IPS-18c (cell line): Measurements from ENCODE around the gene SH2D6.
A peak's percentile ranks its signal among the peaks of the same experiment; 100 is the strongest.
"Not testable (repeated sequence)": the region's sequence is repeated elsewhere in the genome, so short reads cannot be mapped to it uniquely, and the experiment has no call there.

Source experiments
- H3K4me3 ChIP-seq: 2 replicates; pipeline ENCODE4 v1.7.0; 2013; ENCODE audit warnings: low read depth, mild to moderate bottlenecking, low read length, moderate library complexity; ENCODE audit not compliant: insufficient read depth
- H3K9me3 ChIP-seq: one replicate; pipeline ENCODE4 v1.6.1; 2013; ENCODE audit warnings: mild to moderate bottlenecking, low read length, moderate library complexity; ENCODE audit not compliant: control insufficient read depth, insufficient read depth

Gene SH2D6

DNA sequence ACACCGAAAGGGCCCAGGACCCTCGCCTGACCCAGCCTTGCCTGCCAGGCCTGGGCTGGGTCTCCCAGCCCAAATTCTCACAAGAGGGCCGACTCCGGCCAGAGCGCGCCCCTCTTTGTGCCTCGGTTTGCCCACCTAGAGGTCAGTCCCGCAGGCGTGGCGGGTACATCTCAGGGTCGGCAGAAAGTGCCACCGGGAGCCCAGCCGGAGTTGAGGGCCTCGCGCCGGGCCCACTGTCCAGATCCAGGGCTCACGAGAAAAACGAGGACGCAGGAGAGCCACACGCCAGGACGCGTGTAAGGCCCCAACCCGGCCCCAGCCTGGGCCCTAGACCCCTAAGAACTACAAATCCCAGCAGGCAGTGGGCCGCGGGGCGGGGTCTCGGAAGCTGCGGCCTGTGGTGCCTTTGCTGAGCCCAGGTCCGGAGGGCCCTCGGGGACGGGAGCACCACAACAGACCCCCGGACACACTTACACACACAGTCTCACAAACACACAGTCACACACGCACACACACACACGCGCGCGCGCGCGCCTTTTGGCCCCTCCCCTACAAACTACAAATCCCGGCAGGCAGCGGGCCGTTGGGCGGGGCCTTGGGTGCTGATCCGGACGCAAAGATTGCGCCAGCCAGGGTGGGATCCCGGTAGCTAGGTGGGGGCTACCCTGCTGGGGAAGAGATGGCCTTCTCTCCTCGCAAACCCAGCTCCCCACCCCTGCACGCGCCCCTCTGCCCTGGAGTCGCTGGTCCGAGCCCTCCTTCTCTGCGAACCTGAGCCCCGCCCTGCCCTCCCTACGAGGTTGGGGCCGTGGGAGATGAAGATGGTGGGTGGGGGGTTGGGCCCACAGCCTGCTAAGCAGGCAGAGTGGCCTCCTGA lies at the start of gene SH2D6:
TSS of gene SH2D6 (plus strand) at position 583 of the 877 bp plus-strand sequence. CDS start 10,752 bp downstream, outside the sequence.
- Histone ChIP-seq H3K9me3 (no peaks in the 10 kb centered on the region), H3K4me3 (peak within 1 kb of the TSS; percentile 90)

DNA sequence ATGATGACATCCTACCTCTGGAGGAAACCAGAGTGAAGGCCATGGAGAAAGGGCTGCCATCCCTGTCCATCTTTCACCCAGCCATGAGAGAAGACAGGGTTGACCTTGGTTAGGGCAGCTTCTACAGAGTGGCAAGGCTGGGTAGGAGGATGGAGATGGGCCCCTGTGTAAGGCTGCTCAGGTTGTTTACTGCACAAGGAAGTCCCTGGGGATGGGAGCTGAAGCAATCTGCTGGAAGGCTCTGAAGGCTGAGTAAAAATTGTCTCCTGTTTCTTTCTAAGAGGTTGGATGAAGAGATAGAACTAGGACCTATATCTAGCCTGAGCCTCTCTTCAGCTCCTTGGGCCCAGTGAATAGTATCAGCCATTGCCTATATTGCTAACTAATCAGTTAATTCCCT lies 49.6 kb upstream of the SH2D6 start:
- no peaks in the 10 kb centered on the region for H3K9me3 ChIP-seq

DNA sequence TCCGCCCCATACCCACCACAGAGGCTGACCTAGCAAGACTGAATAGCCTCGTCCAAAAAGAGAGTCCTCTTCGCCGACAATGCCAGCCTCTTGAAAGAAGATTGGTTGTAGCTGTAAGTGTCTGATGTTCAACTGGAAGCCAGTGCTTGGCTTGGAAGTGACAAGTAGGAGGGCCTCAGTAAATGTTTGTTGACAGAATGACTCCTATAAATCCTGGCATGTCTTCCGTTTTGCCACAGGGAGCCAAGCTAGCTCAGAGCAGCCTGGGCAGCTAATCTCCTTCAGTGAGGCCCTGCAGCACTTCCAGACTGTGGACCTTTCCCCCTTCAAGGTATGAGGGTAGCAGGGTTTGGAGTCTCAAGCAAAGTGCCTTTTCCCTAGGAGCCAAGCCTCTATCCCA lies 49.0 kb upstream of the SH2D6 start:
- Histone ChIP-seq H3K4me3 (no peak overlapping the region), H3K9me3 (no peaks in the 10 kb centered on the region)

More for the DNA sequence above, 49.6 kb upstream of the SH2D6 start:
- H3K4me3 ChIP-seq: no peak overlapping the region

DNA sequence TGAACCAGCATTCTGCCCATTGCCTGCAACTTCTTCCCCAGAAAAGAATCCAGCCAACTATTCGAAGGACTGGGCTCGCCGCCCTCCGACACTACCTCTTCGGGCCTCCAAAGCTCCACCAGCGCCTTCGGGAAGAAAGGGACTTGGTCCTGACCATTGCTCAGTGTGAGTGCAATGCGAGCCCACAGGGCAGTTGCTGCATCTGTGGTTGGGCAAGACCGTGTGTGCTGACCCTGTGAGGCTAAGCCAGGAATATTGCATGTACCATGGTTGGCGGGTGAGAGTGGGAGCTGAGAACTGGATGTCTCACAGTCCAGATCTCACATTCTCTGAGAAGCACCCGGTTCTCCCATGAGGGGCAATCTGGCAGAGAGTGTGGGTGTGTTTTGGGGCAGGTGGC lies 47.5 kb upstream of the SH2D6 start:
- no peak overlapping the region for H3K4me3 ChIP-seq
- H3K9me3 ChIP-seq: no peaks in the 10 kb centered on the region

DNA sequence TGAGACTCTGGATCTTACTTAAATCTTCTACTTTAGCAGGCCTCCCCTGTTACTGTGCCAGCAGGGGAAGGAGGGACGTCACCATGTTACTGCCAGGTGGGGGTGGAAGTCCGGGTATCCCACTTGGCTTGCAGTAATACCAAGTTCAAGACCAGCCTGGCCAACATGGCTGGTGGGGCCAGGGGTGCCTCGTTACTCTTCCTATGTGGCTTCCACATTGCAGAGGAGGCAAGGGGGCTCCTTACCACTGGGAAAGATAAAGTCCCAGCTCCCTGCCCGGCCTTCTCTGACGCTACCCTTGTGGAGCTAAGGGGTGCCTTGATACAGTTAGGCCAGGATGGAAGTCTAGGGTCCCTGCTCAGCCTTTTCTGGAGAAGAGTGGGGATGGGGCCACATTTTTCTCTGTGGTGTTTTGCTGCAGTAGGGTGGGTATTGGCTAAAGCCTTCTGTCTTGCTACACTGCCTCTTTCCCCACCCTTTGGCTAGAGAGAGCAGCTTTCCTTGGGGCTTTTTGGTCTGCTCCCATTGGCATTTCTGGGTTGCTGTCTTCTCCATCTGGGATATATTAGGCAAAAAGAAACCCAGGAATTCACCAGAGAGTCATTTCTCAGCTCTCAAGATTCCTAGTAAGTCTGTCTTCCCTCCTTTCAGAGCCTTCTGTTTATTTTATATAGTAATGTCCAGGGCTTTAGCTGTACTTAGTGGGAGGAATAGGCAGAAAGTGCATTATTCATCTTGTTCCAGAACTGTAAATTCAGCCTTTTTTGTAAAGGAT lies 42.0 kb upstream of the SH2D6 start:
- H3K4me3 ChIP-seq: no peak overlapping the region
- H3K9me3 ChIP-seq: peaks cover 4% of the 10 kb centered on the region

DNA sequence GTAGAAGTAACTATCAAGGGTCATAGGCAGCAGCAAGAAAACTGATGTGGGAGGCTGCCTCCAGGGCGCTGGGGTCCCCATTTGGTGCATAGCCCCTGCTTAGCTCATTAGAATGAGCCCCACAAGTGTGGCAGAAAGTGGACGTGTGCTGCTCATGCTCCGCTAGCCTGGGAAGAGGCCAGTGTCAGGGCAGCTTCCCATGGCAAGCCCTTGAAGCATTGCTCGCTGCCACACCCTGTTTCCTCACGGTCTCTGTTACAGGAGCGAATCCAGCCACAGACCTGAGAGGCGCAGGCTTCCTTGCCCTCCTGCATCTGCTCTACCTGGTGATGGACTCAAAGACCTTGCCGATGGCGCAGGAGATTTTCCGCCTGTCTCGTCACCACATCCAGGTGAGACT lies 41.4 kb upstream of the SH2D6 start:
- peaks cover 4% of the 10 kb centered on the region for H3K9me3 ChIP-seq
- no peak overlapping the region for H3K4me3 ChIP-seq

DNA sequence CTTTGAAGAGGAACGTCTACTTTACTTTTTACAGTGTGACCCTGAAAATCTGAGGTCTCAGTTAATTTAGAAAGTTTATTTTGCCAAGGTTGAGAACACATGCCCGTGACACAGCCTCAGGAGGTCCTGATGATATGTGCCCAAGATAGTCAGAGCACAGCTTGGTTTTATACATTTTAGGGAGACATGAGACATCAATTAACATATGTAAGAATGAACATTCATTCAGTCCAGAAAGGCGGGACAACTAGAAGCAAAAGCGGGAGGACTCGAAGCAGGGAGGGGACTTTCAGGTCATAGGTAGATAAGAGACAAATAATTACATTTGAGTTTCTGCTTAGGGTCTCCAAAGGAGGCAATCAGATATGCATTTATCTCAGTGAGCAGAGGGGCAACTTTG lies 40.3 kb upstream of the SH2D6 start:
- peaks cover 4% of the 10 kb centered on the region for H3K9me3 ChIP-seq
- H3K4me3 ChIP-seq: no peak overlapping the region

DNA sequence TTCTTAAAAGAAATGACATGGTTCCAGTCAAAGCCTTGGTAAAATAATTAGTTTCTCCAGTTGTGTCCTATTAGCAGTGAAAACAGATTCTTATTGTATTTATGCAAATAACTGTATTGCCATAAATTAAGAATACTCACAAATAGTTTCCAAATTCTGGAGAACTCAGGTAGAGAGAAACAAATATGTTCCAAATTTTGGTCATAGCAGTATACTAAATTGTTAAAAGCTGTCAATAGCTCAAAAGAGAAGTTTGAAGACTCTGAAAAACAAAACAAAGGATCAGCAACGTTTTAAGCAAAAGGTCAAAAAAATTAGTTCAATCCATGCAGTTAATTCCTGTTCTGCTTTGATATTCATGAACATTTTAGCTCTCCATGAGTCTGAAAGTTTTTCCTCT lies 38.5 kb upstream of the SH2D6 start:
- Histone ChIP-seq H3K9me3 (peaks cover 4% of the 10 kb centered on the region), H3K4me3 (no peak overlapping the region)

DNA sequence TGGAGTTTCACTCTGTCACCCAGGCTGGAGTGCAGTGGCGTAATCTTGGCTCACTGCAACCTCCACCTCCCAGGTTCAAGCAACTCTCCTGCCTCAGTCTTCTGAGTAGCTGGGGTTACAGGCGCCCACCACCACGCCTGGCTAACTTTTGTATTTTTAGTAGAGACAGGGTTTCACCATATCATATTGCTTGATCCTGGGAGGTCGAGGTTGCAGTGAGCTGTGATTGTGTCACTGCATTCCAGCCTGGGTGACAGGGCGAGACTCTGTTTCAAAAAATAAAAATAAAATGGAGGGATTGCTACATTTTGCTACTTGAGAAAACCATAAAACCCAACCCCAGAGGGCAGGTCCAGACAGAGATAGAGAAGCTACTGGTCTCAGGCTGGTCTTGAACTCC lies 35.4 kb upstream of the SH2D6 start:
- H3K9me3 ChIP-seq: not testable (repeated sequence)

DNA sequence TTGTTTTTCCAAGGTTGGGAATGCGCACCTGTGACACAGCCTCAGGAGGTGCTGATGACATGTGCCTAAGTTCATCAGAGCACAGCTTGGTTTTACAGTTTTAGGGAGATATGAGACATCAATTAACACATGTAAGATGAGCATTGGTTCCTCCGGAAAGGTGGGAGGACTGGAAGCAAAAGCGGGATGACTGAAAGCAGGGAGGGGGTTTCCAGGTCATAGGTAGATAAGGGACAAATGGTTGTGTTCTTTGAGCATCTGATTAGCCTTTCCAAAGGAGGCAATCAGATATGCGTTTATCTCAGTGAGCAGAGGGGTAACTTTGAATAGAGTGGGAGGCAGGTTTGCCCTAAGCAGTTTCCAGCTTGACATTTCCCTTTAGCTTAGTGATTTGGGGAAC lies 34.7 kb upstream of the SH2D6 start:
- peaks cover 4% of the 10 kb centered on the region for H3K9me3 ChIP-seq
- no peak overlapping the region for H3K4me3 ChIP-seq

More for the DNA sequence above, 35.4 kb upstream of the SH2D6 start:
- H3K4me3 ChIP-seq: not testable (repeated sequence)

DNA sequence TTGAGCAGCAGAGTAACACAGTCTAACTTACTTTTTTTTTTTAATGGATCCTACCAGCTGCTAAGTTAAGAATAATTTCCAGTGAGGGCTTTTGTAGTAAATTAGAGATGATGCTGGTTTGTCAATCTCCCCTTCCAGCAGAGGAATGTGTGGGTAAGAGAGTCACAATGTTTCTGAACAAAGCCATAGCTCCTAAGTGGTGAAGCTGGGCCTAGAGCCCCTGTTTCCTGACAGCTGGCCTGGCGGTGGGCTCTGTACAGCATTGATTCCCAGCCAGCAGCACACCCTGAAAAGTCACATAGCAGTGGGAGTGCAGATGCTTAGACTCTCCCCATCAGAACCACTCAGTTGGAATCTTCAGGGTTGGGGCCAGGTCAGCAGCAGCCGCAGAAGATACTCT lies 32.8 kb upstream of the SH2D6 start:
- no peak overlapping the region for H3K4me3 ChIP-seq
- no peaks in the 10 kb centered on the region for H3K9me3 ChIP-seq

DNA sequence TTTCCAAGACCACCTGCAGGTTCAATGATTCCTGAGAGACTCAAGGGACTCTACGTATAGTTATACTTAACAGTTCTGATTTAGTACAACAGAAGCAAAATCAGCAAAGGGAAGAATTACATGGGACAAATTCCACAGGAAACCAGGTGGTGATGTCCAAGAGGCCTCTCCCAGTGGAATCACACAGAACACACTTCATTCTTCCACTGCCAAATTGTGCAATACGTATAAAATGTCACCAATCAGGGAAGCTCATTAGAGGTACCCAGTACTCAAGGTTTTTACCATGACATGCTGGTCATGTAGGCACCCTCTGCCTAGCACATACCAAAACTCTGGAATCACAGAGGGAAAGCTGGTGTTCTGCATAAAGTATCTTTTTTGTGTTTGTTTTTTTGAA lies 30.8 kb upstream of the SH2D6 start:
- Histone ChIP-seq H3K9me3 (no peaks in the 10 kb centered on the region), H3K4me3 (no peak overlapping the region)

DNA sequence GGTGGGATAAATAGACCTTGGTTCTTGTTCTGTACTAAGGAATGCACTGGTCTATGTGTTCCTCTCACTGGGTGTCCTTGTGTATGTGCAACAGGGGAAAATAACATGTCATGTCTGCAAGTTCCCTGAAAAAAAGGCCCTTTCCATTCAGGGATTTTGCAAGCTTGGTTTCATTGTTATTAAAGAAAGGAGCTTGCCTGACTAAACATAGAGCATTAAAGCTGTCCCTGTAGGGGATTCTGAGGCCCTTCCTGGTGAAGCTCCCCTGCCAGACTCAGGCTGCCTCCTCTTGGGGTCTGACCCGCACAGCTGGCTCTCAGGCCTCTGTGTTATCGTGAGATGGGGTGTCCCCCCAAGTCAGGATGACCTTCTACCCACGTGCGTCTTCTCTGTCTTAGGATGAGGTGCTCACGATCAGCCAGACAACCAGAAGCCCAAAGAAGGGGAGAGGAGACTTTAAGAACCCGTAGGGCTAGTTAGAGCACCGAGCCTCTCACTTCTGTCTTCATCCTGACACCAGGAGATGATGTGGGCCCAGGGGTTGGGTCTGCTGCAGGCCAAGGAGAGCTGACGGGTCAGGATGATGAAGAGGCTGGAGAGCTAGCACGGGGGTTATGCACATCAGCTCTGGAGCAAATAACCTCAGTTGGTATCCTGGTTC lies 29.5 kb upstream of the SH2D6 start:
- H3K9me3 ChIP-seq: no peaks in the 10 kb centered on the region
- H3K4me3 ChIP-seq: no peak overlapping the region

DNA sequence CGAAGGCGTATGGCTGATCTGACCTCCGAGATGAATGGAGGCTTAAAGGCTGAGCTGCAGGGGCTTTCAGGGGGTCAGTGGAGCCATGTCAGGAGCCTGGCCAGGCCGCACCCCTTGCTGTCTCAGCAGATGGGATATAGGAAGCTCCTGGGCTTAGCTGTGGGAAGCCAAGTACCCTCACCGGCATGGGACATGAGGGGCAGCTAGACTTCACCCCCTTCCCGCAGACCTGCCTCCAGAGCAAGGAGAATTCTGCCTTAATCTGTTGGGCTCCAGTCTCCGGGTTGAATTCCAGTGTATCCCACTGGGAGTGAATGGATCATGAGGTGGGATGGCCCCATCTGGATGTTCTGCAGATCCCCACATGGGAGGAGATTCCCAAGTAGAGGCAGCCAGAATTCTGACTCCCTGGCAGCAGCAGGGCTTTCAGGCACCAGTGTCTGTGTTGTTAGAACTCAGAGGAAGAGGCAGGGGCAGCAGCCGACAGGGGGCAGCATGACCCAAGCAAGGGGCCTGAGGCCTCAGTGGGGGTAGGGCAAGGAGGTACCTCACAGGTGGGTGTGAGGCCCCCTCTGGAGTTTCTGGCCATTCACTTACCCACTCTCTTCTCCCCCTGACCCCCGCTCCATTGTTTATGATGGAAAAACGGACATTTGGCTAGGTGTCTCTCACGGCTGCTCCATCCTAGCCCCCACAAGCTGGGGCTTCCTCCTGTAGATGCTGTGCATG lies 27.4 kb upstream of the SH2D6 start:
- Histone ChIP-seq H3K4me3 (no peak overlapping the region), H3K9me3 (no peaks in the 10 kb centered on the region)

DNA sequence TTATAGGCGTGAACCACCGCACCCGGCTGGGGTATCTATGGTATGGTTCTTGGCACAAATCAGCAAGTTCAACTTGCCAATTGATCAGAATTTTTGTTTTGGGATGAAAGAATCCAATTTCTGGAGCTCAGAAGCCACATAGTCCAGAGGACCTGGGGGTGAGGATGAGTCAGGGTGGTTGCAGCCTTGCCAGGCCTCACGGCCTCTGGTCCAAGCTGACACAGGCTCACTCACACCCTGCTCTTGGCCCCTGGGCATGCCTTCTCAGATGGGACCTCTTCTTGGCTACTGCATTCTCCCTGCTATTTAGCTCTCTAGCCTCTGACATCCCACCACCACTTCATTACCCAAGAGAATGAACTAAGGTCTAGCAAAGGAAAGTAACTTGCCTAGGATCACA lies 24.7 kb upstream of the SH2D6 start:
- H3K4me3 ChIP-seq: no peak overlapping the region

DNA sequence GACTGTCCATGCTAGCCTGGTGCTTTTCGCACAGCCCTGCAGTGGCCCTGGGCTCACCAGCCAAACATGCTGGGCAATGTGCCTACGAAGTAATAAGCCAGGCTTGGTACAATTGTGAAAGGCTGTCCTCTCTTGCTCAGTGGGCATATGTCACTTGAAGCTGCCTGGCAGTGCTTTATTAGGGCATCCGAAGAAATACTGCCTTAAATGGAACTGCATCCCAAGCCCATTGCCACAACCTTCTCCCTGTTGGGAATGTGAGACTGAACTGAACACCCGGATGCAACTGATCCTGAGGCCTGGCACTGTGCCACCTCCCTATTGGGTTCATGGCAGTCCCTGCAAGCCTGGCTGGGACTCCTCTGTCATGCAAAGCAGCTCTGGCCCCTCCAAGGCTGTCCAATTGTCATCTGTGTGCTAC lies 24.2 kb upstream of the SH2D6 start:
- Histone ChIP-seq H3K9me3 (no peaks in the 10 kb centered on the region), H3K4me3 (no peak overlapping the region)

More for the DNA sequence above, 24.7 kb upstream of the SH2D6 start:
- no peaks in the 10 kb centered on the region for H3K9me3 ChIP-seq

DNA sequence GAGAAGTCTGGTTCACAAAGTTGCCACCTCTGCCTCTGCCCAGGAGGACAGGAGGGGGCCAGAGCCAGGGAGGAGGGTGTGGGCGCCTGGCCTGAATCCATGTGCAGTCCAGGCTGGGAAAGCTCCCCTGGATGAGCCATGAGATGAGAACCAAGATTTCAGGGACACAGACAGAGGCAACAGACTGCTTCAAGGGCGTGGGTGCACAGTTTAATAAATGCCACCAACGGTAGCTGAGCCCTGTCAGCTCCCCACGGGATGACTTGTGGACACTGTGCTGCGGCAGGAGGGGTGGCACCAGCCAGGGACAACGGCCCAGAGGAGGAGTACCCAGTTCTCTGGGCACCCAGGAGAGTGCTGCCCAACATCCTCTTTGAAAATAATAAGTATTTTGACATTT lies 23.5 kb upstream of the SH2D6 start:
- Histone ChIP-seq H3K4me3 (no peak overlapping the region), H3K9me3 (no peaks in the 10 kb centered on the region)
